SW480 (cell line): ENCODE measurements around the gene MAGEA11.
"Not testable (repeated sequence)": the region's sequence is repeated elsewhere in the genome, so short reads cannot be mapped to it uniquely, and the experiment has no call there.

ENCODE experiments used
- DNase-seq: peaks from one replicate; pipeline ENCODE4 v3.0.0-alpha.2; 2016; ENCODE audit warnings: low spot score

The MAGEA11 gene

GRCh38 chrX:149711545-149712236 is at the start of gene MAGEA11:
MAGEA11 (plus strand) TSS chrX:149712060; CDS start chrX:149713160, 1,100 bp downstream.
- DNase-seq, result no peak

GRCh38 chrX:149675088-149675487 is 36.8 kb upstream of the MAGEA11 start:
- DNase-seq, result not testable (repeated sequence)

GRCh38 chrX:149675554-149675953 is 36.3 kb upstream of the MAGEA11 start:
- not testable (repeated sequence) for DNase-seq

- not testable (repeated sequence) for DNase-seq
Measured at GRCh38 chrX:149679164-149679678, 32.6 kb upstream of the MAGEA11 start.

GRCh38 chrX:149681182-149681581 is 30.7 kb upstream of the MAGEA11 start:
- no peak for DNase-seq

- no peak for DNase-seq
Measured at GRCh38 chrX:149682031-149682430, 29.8 kb upstream of the MAGEA11 start.

- DNase-seq, result no peak
Measured at GRCh38 chrX:149682956-149683947, 28.6 kb upstream of the MAGEA11 start.

GRCh38 chrX:149683966-149684730 is 27.7 kb upstream of the MAGEA11 start:
- DNase-seq, result no peak

GRCh38 chrX:149687991-149688390 is 23.9 kb upstream of the MAGEA11 start:
- no peak for DNase-seq

- no peak for DNase-seq
Measured at GRCh38 chrX:149688552-149688951, 23.3 kb upstream of the MAGEA11 start.

- DNase-seq, result no peak
Measured at GRCh38 chrX:149691794-149692193, 20.1 kb upstream of the MAGEA11 start.

- not testable (repeated sequence) for DNase-seq
Measured at GRCh38 chrX:149692686-149693272, 19.1 kb upstream of the MAGEA11 start.

- no peak for DNase-seq
Measured at GRCh38 chrX:149699761-149700160, 12.1 kb upstream of the MAGEA11 start.

- no peak for DNase-seq
Measured at GRCh38 chrX:149704664-149705063, 7.2 kb upstream of the MAGEA11 start.

GRCh38 chrX:149707147-149707901 is 4.5 kb upstream of the MAGEA11 start:
- DNase-seq, result no peak

- DNase-seq, result no peak
Measured at GRCh38 chrX:149712831-149713230, 971 bp downstream of the MAGEA11 start.

GRCh38 chrX:149713279-149714050 is 1.6 kb downstream of the MAGEA11 start:
- DNase-seq, result no peak

- no peak for DNase-seq
Measured at GRCh38 chrX:149715468-149715867, 3.6 kb downstream of the MAGEA11 start.

- DNase-seq, result no peak
Measured at GRCh38 chrX:149716632-149717031, 4.8 kb downstream of the MAGEA11 start.

GRCh38 chrX:149717803-149718202 is 5.9 kb downstream of the MAGEA11 start:
- no peak for DNase-seq
